Karpas-422 (cell line): Measurements from ENCODE around the gene AKAP8L. TPM values are rescaled to one million over a fixed set of nuclear protein-coding genes. Genes with fewer than 3 reads are reported as not detected.

ENCODE experiments used
- small RNA-seq: library from RNA; depleted of rRNA; stranded (forward); fragments of <200 nt; gene quantifications from one replicate; pipeline ENCODE3, GENCODE V24; 2014
- total RNA-seq: library from RNA; depleted of rRNA; stranded (reverse); fragments of >200 nt; shearing (Covaris generic); gene quantifications from 2 replicates; pipeline ENCODE4 v1.2.3, GENCODE V29; 2014; ENCODE audit warnings: low replicate concordance; rRNA removed

The AKAP8L gene
- total RNA-seq, 1 experiment from 2014 or later, result 82.4 TPM

Small RNA genes lying within 50 kb of the gene (small RNA-seq; reads per million reads assigned to genes)
- not detected for gene AC005776.1
- gene MIR1470, result not detected

Other genes with a start within 250 kb of the AKAP8L start
- 0.45 and 3.2 TPM in 2 replicates for gene NOTCH3, start 218.0 kb downstream of the AKAP8L start, total RNA-seq
- gene EPHX3, start 186.5 kb downstream of the AKAP8L start, total RNA-seq, result 0.11 and 1.6 TPM in 2 replicates
- gene BRD4, start 86.4 kb downstream of the AKAP8L start, total RNA-seq, result 41.4 and 58.6 TPM in 2 replicates
- 11.7 and 19.9 TPM in 2 replicates for gene AKAP8, start 39.2 kb downstream of the AKAP8L start, total RNA-seq
- 5.3 and 5.4 TPM in 2 replicates for gene WIZ, start 31.0 kb upstream of the AKAP8L start, total RNA-seq
- 4.0 and 27.1 TPM in 2 replicates for gene RASAL3, start 45.6 kb upstream of the AKAP8L start, total RNA-seq
- not detected in 2 replicates for gene PGLYRP2, start 60.5 kb upstream of the AKAP8L start, total RNA-seq
- not detected in 2 replicates for gene CYP4F22, start 89.5 kb upstream of the AKAP8L start, total RNA-seq
- not detected in 2 replicates for gene CYP4F8, start 196.2 kb upstream of the AKAP8L start, total RNA-seq
- gene CYP4F3, start 221.9 kb upstream of the AKAP8L start, total RNA-seq, result not detected in 2 replicates